Activated T-cell treated with anti-CD3 and anti-CD28 coated beads for 48 hours (primary cell): ENCODE measurements around the gene KLK2.

Source experiments
- DNase-seq: peaks from one replicate; pipeline ENCODE4 v3.0.0-alpha.2; 2020; ENCODE audit warnings: low read depth

Gene KLK2

DNA sequence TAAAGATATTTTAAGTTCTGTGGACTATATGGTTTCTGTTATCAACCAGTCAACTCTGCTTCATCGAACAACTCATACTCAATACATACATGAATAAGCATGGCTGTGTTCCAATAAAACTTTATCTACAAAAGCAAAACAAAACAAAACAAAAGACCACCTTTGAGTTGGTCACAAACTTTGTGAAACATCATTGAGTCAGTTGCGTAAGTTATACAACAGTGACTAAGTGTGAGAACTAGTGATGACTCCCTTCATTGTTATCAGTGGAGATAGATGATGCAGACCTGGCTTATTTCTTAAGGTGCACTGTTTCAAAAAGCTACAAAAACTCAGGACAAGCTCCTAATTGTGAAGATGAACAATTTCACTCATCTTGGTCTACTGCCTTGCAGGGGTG, 52.5 kb downstream of the KLK2 start:
- no peak for DNase-seq

DNA sequence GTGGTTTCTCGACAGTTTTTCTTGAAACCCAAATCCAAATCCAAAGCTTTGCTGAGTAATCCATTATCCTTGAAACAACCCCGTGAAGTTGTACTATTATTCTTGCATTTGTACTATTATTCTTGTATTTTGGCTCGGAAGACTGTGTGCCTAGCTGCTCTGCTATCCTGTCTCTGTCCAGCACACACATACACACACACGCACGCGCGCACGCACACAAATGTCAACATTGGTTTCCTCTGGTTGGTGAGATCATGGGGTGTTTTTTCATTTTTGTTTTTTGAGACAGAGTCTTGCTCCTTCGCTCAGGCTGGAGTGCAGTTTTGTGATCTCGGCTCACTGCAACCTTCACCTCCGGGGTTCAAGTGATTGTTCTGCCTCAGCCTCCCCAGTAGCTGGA, 52.9 kb downstream of the KLK2 start:
- no peak for DNase-seq

GRCh38 chr19:50928831-50929230, 55.6 kb downstream of the KLK2 start:
- DNase-seq = no peak
